Uterus (tissue), 4 donors: ENCODE measurements around the gene MESP2. TPM values are rescaled to one million over a fixed set of nuclear protein-coding genes. Genes with fewer than 3 reads are reported as not detected.

Experiments used
- DNase-seq, 2 donors: peaks; one replicate each; pipeline ENCODE4 v3.0.0-alpha.2; 2019 to 2020
- H3K27ac ChIP-seq, 2 donors: fragments of 200-600 bp; sonication (generic); 1 replicate in 1 of 2; 2 replicates in 1 of 2; pipeline ENCODE4 v1.5.1; 2016 to 2018
- H3K27me3 ChIP-seq, 2 donors: fragments of 200-600 bp; sonication (generic); one replicate each; pipeline ENCODE4 v1.5.1; 2018 to 2019; ENCODE audit warnings: control low read depth in 1 of 2
- H3K36me3 ChIP-seq, 2 donors: fragments of 200-600 bp; sonication (generic); one replicate each; pipeline ENCODE4 v1.5.1; 2019; ENCODE audit warnings: control low read depth in 1 of 2
- H3K4me1 ChIP-seq, 2 donors: fragments of 200-600 bp; sonication (generic); one replicate each; pipeline ENCODE4 v1.5.1; 2018 to 2019; ENCODE audit warnings: control low read depth in 1 of 2
- H3K4me3 ChIP-seq, 2 donors: fragments of 200-600 bp; sonication (generic); 1 replicate in 1 of 2; 2 replicates in 1 of 2; pipeline ENCODE4 v1.5.1; 2018 to 2019; ENCODE audit warnings: mild to moderate bottlenecking in 1 of 2
- H3K9me3 ChIP-seq, 2 donors: fragments of 200-600 bp; sonication (generic); one replicate each; pipeline ENCODE4 v1.5.1; 2019; ENCODE audit warnings: control low read depth in 1 of 2
- CTCF ChIP-seq, 4 experiments: fragments of 200-600 bp in 2 of 4; fragments of 450-650 bp in 2 of 4; sonication (generic) in 2 of 4; IDR thresholded peaks; one replicate each; pipeline ENCODE4 v1.5.1; 2016 to 2019; ENCODE audit warnings: antibody characterized with exemption in 4 of 4, mild to moderate bottlenecking in 2 of 4, moderate library complexity in 1 of 4
- POLR2A ChIP-seq, 2 donors: fragments of 450-650 bp; IDR thresholded peaks; one replicate each; pipeline ENCODE4 v1.6.1; 2016; ENCODE audit warnings: antibody characterized with exemption in 2 of 2, mild to moderate bottlenecking in 1 of 2, moderate library complexity in 1 of 2
- intact Hi-C: fragments of 100-400 bp; cut with DNase I; formaldehyde crosslinking; loops from one replicate; pipeline ENCODE4 v1.15.1; 2023; ENCODE audit warnings: low total_unique reads
- total RNA-seq, 4 donors: library from RNA; depleted of rRNA in 3 of 4; stranded (reverse); fragments of >200 nt in 3 of 4; gene quantifications; one replicate each; pipeline versions ENCODE4 v1.1.0 to v1.2.4, GENCODE V29; 2014 to 2023
- donor health status: DM: yes; HTN: yes; CAD: no.

Gene MESP2
- total RNA-seq, 4 donors from 2014 or later = 0.21 TPM; not detected in 3

GRCh38 chr15:89812011-89812846, 36.1 kb downstream of the MESP2 start:
- intact Hi-C loops = no loop called here
- TF ChIP-seq CTCF (IDR thresholded peaks at IDR 0.05) (no peak), POLR2A (IDR thresholded peaks at IDR 0.05) (no peak)
- Histone ChIP-seq H3K27ac (no peak overlapping the region), H3K36me3 (no peaks in the 10 kb centered on the region), H3K4me3 (no peak overlapping the region), H3K4me1 (peaks cover 0 to 9% of the 10 kb centered on the region in 2 donors), H3K9me3 (no peaks in the 10 kb centered on the region), H3K27me3 (peaks cover 10 to 12% of the 10 kb centered on the region in 2 donors)
- no peak for DNase-seq

GRCh38 chr15:89812847-89813320, 36.8 kb downstream of the MESP2 start:
- Histone ChIP-seq H3K27me3 (peaks cover 10 to 12% of the 10 kb centered on the region in 2 donors), H3K9me3 (no peaks in the 10 kb centered on the region), H3K36me3 (no peaks in the 10 kb centered on the region), H3K27ac (no peak overlapping the region), H3K4me3 (no peak overlapping the region), H3K4me1 (peaks cover 0 to 9% of the 10 kb centered on the region in 2 donors)
- no peak for TF ChIP-seq CTCF (IDR thresholded peaks at IDR 0.05)
- no peak for TF ChIP-seq POLR2A (IDR thresholded peaks at IDR 0.05)
- no peak for DNase-seq
- intact Hi-C loops = no loop called here

GRCh38 chr15:89813381-89814111, 37.4 kb downstream of the MESP2 start:
- H3K36me3 ChIP-seq = no peaks in the 10 kb centered on the region
- H3K4me3 ChIP-seq = no peak overlapping the region
- TF ChIP-seq CTCF (IDR thresholded peaks at IDR 0.05) (no peak), POLR2A (IDR thresholded peaks at IDR 0.05) (no peak)
- H3K27me3 ChIP-seq = peaks cover 10 to 12% of the 10 kb centered on the region in 2 donors
- intact Hi-C loops = no loop called here
- no peak for DNase-seq
- no peak overlapping the region for H3K27ac ChIP-seq
- H3K4me1 ChIP-seq = peaks cover 0 to 9% of the 10 kb centered on the region in 2 donors
- no peaks in the 10 kb centered on the region for H3K9me3 ChIP-seq

GRCh38 chr15:89814112-89814742, 38.1 kb downstream of the MESP2 start:
- no peaks in the 10 kb centered on the region for H3K36me3 ChIP-seq
- TF ChIP-seq CTCF (IDR thresholded peaks at IDR 0.05) = no peak
- no peak for TF ChIP-seq POLR2A (IDR thresholded peaks at IDR 0.05)
- H3K4me3 ChIP-seq = no peak overlapping the region
- H3K4me1 ChIP-seq = peaks cover 0 to 9% of the 10 kb centered on the region in 2 donors
- intact Hi-C loops = no loop called here
- peaks cover 10 to 12% of the 10 kb centered on the region in 2 donors for H3K27me3 ChIP-seq
- H3K27ac ChIP-seq = no peak overlapping the region
- H3K9me3 ChIP-seq = no peaks in the 10 kb centered on the region
- no peak for DNase-seq
